ENCODE results near the gene TCHP. TPM values are rescaled to one million over a fixed set of nuclear protein-coding genes. Genes with fewer than 3 reads are reported as not detected.

TCHP gene
- total and polyA plus RNA-seq, 2 donors (not counting 1 experiment from before 2014, with no cell fraction given), result 13.4 to 29.4 TPM

GRCh38 chr12:109893261-109893995 lies 6.6 kb upstream of the TCHP start:
- Histone ChIP-seq H4K20me1 (ENCODE audit: control insufficient read depth, insufficient read depth, low read length, poor library complexity, severe bottlenecking) (no peaks in the 10 kb centered on the region), H3K4me3 (ENCODE audit: control extremely low read depth in 1 of 5, extremely low read depth in 1 of 5, insufficient read depth in 1 of 5, low read depth in 2 of 5, low read length in 4 of 5) (no peak overlapping the region), H3K36me3 (replicated peaks in 1 of 2; ENCODE audit: control extremely low read depth in 1 of 2, control insufficient read depth in 1 of 2, extremely low read depth in 1 of 2, insufficient read depth in 2 of 2, low read length in 1 of 2) (no peaks in the 10 kb centered on the region), H3K4me2 (replicated peaks; ENCODE audit: low read depth, low read length, poor library complexity, severe bottlenecking) (peak overlapping the region; percentile 43), H3K4me1 (ENCODE audit: control insufficient read depth in 2 of 2, insufficient read depth in 2 of 2, low read length in 2 of 2) (peaks cover 36 to 40% of the 10 kb centered on the region in 2 donors), H3K79me2 (ENCODE audit: control insufficient read depth, insufficient read depth, low read length) (no peaks in the 10 kb centered on the region), H3K27me3 (replicated peaks in 1 of 4; ENCODE audit: control extremely low read depth in 1 of 4, control insufficient read depth in 3 of 4, insufficient read depth in 4 of 4, low read length in 3 of 4) (no peaks in the 10 kb centered on the region), H2AFZ (ENCODE audit: insufficient read depth, low read depth, low read length, poor library complexity, severe bottlenecking) (no peak overlapping the region), H3K27ac (ENCODE audit: low read length in 2 of 2) (peak overlapping the region; percentile 11 to 73), H3K9me3 (ENCODE audit: control extremely low read depth in 1 of 3, control insufficient read depth in 2 of 3, insufficient read depth in 1 of 3, low read length in 2 of 3) (no peaks in the 10 kb centered on the region), H3K9ac (ENCODE audit: low read length) (no peak overlapping the region)
- ATAC-seq (ENCODE audit: low read depth) (peak; percentile 25), DNase-seq (peak; percentile 32)
- CTCF ChIA-PET, result no interaction called here
- Mint-ChIP-seq H3K4me1 (peaks cover 40% of the 10 kb centered on the region), H3K27me3 (no peaks in the 10 kb centered on the region), H3K27ac (peak overlapping the region; percentile 50), H3K9me3 (ENCODE audit: insufficient read depth) (no peaks in the 10 kb centered on the region), H3K4me3 (no peak overlapping the region)
- no peak for TF ChIP-seq CTCF (IDR thresholded peaks at IDR 0.05)
- no peak for TF ChIP-seq EZH2 (IDR thresholded peaks at IDR 0.05; ENCODE audit: borderline replicate concordance, insufficient read depth, low read depth, low read length, poor library complexity, severe bottlenecking)
- POLR2A ChIA-PET, result interaction anchor here (0.7 to 0.9 kb wide), 2 partner anchors 28 to 1622 kb away, joined by 3 to 4 read pairs; no protein-coding TSS in a partner anchor
- intact Hi-C loops (cut with micrococcal nuclease), result no loop called here
- 77% methylated on average over 3 of the region's 7 CpGs for WGBS (ENCODE audit: insufficient coverage)

- Histone ChIP-seq H3K4me3 (ENCODE audit: control extremely low read depth in 1 of 5, extremely low read depth in 1 of 5, insufficient read depth in 1 of 5, low read depth in 2 of 5, low read length in 4 of 5) (no peak overlapping the region), H3K4me1 (ENCODE audit: control insufficient read depth in 2 of 2, insufficient read depth in 2 of 2, low read length in 2 of 2) (peaks cover 24 to 32% of the 10 kb centered on the region in 2 donors), H3K27ac (ENCODE audit: low read length in 2 of 2) (no peak overlapping the region), H3K9me3 (ENCODE audit: control extremely low read depth in 1 of 3, control insufficient read depth in 2 of 3, insufficient read depth in 1 of 3, low read length in 2 of 3) (no peaks in the 10 kb centered on the region), H4K20me1 (ENCODE audit: control insufficient read depth, insufficient read depth, low read length, poor library complexity, severe bottlenecking) (no peaks in the 10 kb centered on the region), H3K27me3 (replicated peaks in 1 of 4; ENCODE audit: control extremely low read depth in 1 of 4, control insufficient read depth in 3 of 4, insufficient read depth in 4 of 4, low read length in 3 of 4) (no peaks in the 10 kb centered on the region), H3K79me2 (ENCODE audit: control insufficient read depth, insufficient read depth, low read length) (peaks cover 6% of the 10 kb centered on the region), H2AFZ (ENCODE audit: insufficient read depth, low read depth, low read length, poor library complexity, severe bottlenecking) (no peak overlapping the region), H3K4me2 (replicated peaks; ENCODE audit: low read depth, low read length, poor library complexity, severe bottlenecking) (no peak overlapping the region), H3K9ac (ENCODE audit: low read length) (no peak overlapping the region), H3K36me3 (replicated peaks in 1 of 2; ENCODE audit: control extremely low read depth in 1 of 2, control insufficient read depth in 1 of 2, extremely low read depth in 1 of 2, insufficient read depth in 2 of 2, low read length in 1 of 2) (no peaks in the 10 kb centered on the region)
- no peak overlapping the region for H3K4me3 Mint-ChIP-seq
- peak overlapping the region; percentile 32 for H3K27ac Mint-ChIP-seq
- DNase-seq (no peak), ATAC-seq (ENCODE audit: low read depth) (no peak)
- no peaks in the 10 kb centered on the region for H3K27me3 Mint-ChIP-seq
- POLR2A ChIA-PET, result interaction anchor here (0.6 kb wide), 2 partner anchors 9 to 13 kb away, joined by 3 to 4 read pairs; no protein-coding TSS in a partner anchor
- TF ChIP-seq CTCF (IDR thresholded peaks at IDR 0.05) (no peak), EZH2 (IDR thresholded peaks at IDR 0.05; ENCODE audit: borderline replicate concordance, insufficient read depth, low read depth, low read length, poor library complexity, severe bottlenecking) (no peak)
- H3K4me1 Mint-ChIP-seq, result peaks cover 26% of the 10 kb centered on the region
- 53% methylated on average over 2 of the region's 4 CpGs for WGBS (ENCODE audit: insufficient coverage)
- intact Hi-C loops (cut with micrococcal nuclease), result no loop called here
- CTCF ChIA-PET, result interaction anchor here (0.6 kb wide), 1 partner anchor 39 kb away, joined by 3 read pairs; no protein-coding TSS in a partner anchor
- H3K9me3 Mint-ChIP-seq (ENCODE audit: insufficient read depth), result no peaks in the 10 kb centered on the region
Measured at GRCh38 chr12:109894939-109895338, 5.1 kb upstream of the TCHP start.
